Gastrocnemius medialis (tissue), 4 donors: Measurements from ENCODE around the gene CDK10. TPM values are rescaled to one million over a fixed set of nuclear protein-coding genes. Genes with fewer than 3 reads are reported as not detected.
"Not testable (repeated sequence)": the region's sequence is repeated elsewhere in the genome, so short reads cannot be mapped to it uniquely, and the experiment has no call there.

Experiments used
- ATAC-seq, 2 donors: fragments of 150-250 bp; one replicate each; pipeline ENCODE4 v1.9.1; 2016
- DNase-seq, 2 donors: peaks; one replicate each; pipeline ENCODE4 v3.0.0-alpha.2; 2019
- H3K27ac ChIP-seq, 4 donors: fragments of 200-600 bp; sonication (generic); 1 replicate in 1 of 4; 2 replicates in 3 of 4; pipeline ENCODE4 v1.5.1; 2016 to 2018; ENCODE audit warnings: mild to moderate bottlenecking in 2 of 4, moderate library complexity in 1 of 4
- H3K27me3 ChIP-seq, 3 donors: fragments of 200-600 bp; sonication (generic) in 2 of 3; 1 replicate in 1 of 3; 2 replicates in 2 of 3; pipeline versions ENCODE4 v1.5.1 to v1.6.0; 2016 to 2019; ENCODE audit warnings: mild to moderate bottlenecking in 1 of 3, moderate library complexity in 1 of 3
- H3K36me3 ChIP-seq, 2 donors: fragments of 200-600 bp; sonication (generic) in 1 of 2; one replicate each; pipeline ENCODE4 v1.5.1; 2017 to 2018
- H3K4me1 ChIP-seq, 2 donors: fragments of 200-600 bp; sonication (generic) in 1 of 2; one replicate each; pipeline ENCODE4 v1.5.1; 2016 to 2017; ENCODE audit warnings: mild to moderate bottlenecking in 2 of 2
- H3K4me3 ChIP-seq, 4 donors: fragments of 200-600 bp; sonication (generic) in 3 of 4; 1 replicate in 1 of 4; 2 replicates in 3 of 4; pipeline ENCODE4 v1.5.1; 2016 to 2019; ENCODE audit warnings: mild to moderate bottlenecking in 2 of 4
- H3K9me3 ChIP-seq, 3 donors: fragments of 200-600 bp; sonication (generic) in 2 of 3; 1 replicate in 1 of 3; 2 replicates in 2 of 3; pipeline ENCODE4 v1.5.1; 2016 to 2019
- POLR2A ChIP-seq, 2 donors: fragments of 450-650 bp; IDR thresholded peaks; one replicate each; pipeline ENCODE4 v1.6.1; 2017; ENCODE audit warnings: antibody characterized with exemption in 2 of 2, mild to moderate bottlenecking in 2 of 2, moderate library complexity in 2 of 2
- in situ Hi-C, 4 donors: fragments of 200-750 bp; cut with MboI; loops; one replicate each; pipeline versions ENCODE4 v1.15.0 to v1.8.0; 2017; ENCODE audit warnings: low sequenced_read_pairs in 4 of 4
- intact Hi-C: fragments of 100-400 bp; cut with DNase I; formaldehyde crosslinking; loops from one replicate; pipeline ENCODE4 v1.15.1; 2023; ENCODE audit warnings: low total_unique reads
- total RNA-seq, 4 donors: library from RNA; depleted of rRNA; stranded (reverse); fragments of >200 nt; gene quantifications; one replicate each; pipeline versions ENCODE4 v1.1.0 to v1.2.3, GENCODE V29; 2016
- TF ChIP-seq, protein P1 (sequence below), 5 experiments: fragments of 450-650 bp in 3 of 5; fragments of 200-600 bp in 2 of 5; sonication (generic) in 2 of 5; IDR thresholded peaks in 4 of 5; conservative IDR thresholded peaks in 1 of 5; 1 replicate in 4 of 5; 2 replicates in 1 of 5; pipeline ENCODE4 v1.5.1; 2016 to 2019; ENCODE audit warnings: antibody characterized with exemption in 5 of 5, mild to moderate bottlenecking in 3 of 5, moderate library complexity in 3 of 5

CDK10 gene
- total RNA-seq, 4 donors from 2014 or later = 16.9 to 26.1 (median 19.7) TPM

- Histone ChIP-seq H3K9me3 (no peaks in the 10 kb centered on the region), H3K4me1 (peaks cover 15 to 17% of the 10 kb centered on the region in 2 donors), H3K4me3 (no peak overlapping the region), H3K27me3 (peaks cover 0 to 5% (median 0%) of the 10 kb centered on the region in 3 donors), H3K36me3 (peaks cover 0 to 40% of the 10 kb centered on the region in 2 donors), H3K27ac (no peak overlapping the region)
- in situ Hi-C loops (no loop called here), intact Hi-C loops (no loop called here)
- DNase-seq = peak in 1 of 2 donors; percentile 8
- ATAC-seq = no peak
- no peak for TF ChIP-seq POLR2A (IDR thresholded peaks at IDR 0.05)
- TF ChIP-seq, protein P1, sequence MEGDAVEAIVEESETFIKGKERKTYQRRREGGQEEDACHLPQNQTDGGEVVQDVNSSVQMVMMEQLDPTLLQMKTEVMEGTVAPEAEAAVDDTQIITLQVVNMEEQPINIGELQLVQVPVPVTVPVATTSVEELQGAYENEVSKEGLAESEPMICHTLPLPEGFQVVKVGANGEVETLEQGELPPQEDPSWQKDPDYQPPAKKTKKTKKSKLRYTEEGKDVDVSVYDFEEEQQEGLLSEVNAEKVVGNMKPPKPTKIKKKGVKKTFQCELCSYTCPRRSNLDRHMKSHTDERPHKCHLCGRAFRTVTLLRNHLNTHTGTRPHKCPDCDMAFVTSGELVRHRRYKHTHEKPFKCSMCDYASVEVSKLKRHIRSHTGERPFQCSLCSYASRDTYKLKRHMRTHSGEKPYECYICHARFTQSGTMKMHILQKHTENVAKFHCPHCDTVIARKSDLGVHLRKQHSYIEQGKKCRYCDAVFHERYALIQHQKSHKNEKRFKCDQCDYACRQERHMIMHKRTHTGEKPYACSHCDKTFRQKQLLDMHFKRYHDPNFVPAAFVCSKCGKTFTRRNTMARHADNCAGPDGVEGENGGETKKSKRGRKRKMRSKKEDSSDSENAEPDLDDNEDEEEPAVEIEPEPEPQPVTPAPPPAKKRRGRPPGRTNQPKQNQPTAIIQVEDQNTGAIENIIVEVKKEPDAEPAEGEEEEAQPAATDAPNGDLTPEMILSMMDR (IDR thresholded peaks at IDR 0.05 in 4 of 5, conservative IDR thresholded peaks at IDR 0.05 in 1 of 5) = no peak
These were observed 10.2 kb downstream of the CDK10 start for GRCh38 chr16:89696670-89697128.

- no peak overlapping the region for H3K27ac ChIP-seq
- peaks cover 0 to 5% (median 0%) of the 10 kb centered on the region in 3 donors for H3K27me3 ChIP-seq
- ATAC-seq (no peak), DNase-seq (peak in 1 of 2 donors; percentile 52)
- TF ChIP-seq, protein P1 (IDR thresholded peaks at IDR 0.05 in 4 of 5, conservative IDR thresholded peaks at IDR 0.05 in 1 of 5) = peak in 1 of 5 experiments; percentile 18
- no peak for TF ChIP-seq POLR2A (IDR thresholded peaks at IDR 0.05)
- H3K4me1 ChIP-seq = peaks cover 15 to 17% of the 10 kb centered on the region in 2 donors
- intact Hi-C loops (no loop called here), in situ Hi-C loops (no loop called here)
- peaks cover 0 to 35% of the 10 kb centered on the region in 2 donors for H3K36me3 ChIP-seq
- no peaks in the 10 kb centered on the region for H3K9me3 ChIP-seq
- no peak overlapping the region for H3K4me3 ChIP-seq
These were observed 10.7 kb downstream of the CDK10 start for GRCh38 chr16:89697161-89697615.

DNA sequence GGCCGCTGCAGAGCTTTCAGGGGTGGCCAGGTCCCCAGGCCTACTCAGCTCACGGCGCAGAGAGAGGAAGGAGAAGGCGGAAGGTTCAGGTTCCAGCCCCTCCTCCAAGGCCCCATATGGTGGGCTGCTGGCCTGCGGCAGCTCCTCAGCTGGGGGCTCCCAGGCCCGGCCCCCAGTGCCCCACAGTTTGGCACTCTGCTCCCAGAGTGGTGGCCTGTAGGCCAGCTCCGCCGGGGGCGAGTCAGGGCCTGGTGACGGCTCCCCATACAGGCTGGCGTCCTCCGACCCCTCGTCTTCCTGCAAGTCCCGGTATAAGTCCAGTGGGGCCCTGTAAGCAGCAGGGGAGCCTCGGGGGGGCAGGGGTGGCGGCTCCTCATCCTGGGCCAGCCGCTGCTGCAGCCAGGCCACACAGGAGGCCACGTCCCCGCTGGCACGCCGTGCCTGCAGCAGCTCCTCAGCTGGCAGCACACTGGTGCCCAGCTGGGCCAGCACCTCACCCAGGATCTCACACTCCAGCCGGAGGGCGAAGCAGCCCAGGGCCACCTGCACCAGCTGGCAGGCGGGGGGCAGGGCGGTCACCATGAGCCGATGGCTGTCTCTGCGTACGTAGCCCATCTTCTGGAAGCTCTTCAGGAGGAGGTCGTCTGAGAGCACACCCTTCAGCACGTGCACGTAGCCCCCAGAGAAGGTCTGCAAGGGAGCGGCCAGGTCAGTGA lies 11.3 kb downstream of the CDK10 start:
- DNase-seq (peak in 1 of 2 donors; percentile 10), ATAC-seq (no peak)
- TF ChIP-seq, protein P1 (IDR thresholded peaks at IDR 0.05 in 4 of 5, conservative IDR thresholded peaks at IDR 0.05 in 1 of 5) = peak in 1 of 5 experiments; percentile 7
- TF ChIP-seq POLR2A (IDR thresholded peaks at IDR 0.05) = no peak
- intact Hi-C loops (no loop called here), in situ Hi-C loops (no loop called here)
- H3K4me3 ChIP-seq = no peak overlapping the region
- peaks cover 15 to 17% of the 10 kb centered on the region in 2 donors for H3K4me1 ChIP-seq
- peaks cover 0 to 31% of the 10 kb centered on the region in 2 donors for H3K36me3 ChIP-seq
- peaks cover 0 to 5% (median 0%) of the 10 kb centered on the region in 3 donors for H3K27me3 ChIP-seq
- H3K27ac ChIP-seq = no peak overlapping the region
- H3K9me3 ChIP-seq = no peaks in the 10 kb centered on the region

DNA sequence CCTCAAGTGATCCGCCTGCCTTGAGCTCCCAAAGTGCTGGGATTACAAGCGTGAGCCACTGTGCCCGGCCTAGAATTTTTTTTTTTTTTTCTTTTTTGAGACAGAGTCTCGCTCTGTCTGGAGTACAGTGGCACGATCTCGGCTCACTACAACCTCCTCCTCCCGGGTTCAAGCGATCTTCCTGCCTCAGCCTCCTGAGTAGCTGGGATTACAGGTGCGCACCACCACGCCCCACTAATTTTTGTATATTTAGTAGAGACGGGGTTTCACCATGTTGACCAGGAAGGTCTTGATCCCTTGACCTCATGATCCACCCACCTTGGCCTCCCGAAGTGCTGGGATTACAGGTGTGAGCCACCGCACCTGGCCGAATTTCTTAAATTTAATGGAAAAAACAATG lies 12.2 kb downstream of the CDK10 start:
- ATAC-seq = not testable (repeated sequence)

DNA sequence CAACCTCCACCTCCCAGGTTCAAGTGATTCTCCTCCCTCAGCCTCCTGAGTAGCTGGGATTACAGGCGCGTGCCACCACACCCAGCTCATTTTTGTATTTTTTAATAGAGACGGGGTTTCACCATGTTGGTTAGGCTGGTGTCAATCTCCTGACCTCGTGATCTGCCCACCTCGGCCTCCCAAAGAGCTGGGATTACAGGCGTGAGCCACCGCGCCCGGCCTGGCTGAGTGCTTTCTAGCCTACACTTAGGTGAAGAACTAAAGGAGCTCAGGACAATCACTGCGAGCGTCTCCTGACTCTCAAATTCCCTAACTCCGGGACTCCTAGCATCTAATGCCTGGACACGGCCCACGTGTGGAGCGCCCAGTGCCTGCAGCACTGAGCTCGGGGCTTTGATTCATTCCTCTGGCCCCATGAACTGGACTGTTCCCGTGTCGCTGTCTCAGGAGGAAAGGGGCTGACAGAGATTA lies 13.2 kb downstream of the CDK10 start:
- Histone ChIP-seq H3K36me3 (peaks cover 0 to 14% of the 10 kb centered on the region in 2 donors), H3K27me3 (peaks cover 0 to 19% (median 5%) of the 10 kb centered on the region in 3 donors), H3K27ac (peak overlapping the region in 2 of 4 donors; percentile 47 to 67), H3K4me3 (peak overlapping the region in 3 of 4 donors; percentile 64 to 84 (median 70)), H3K4me1 (peaks cover 15 to 17% of the 10 kb centered on the region in 2 donors)
- not testable (repeated sequence) for ATAC-seq, DNase-seq, H3K9me3 ChIP-seq
- in situ Hi-C loops = loop anchor here in 2 of 4 donors (10.0 kb wide), 2 partner anchors 95 to 175 kb away; partner anchors contain the start of gene TCF25 (in 1 of the 2)
- intact Hi-C loops = loop anchor here (1.0 kb wide), 5 partner anchors 13 to 174 kb away; partner anchors contain the start of genes CDK10, CHMP1A, SPATA33 and TCF25

More for the DNA sequence above, 12.2 kb downstream of the CDK10 start:
- Histone ChIP-seq H3K36me3 (peaks cover 0 to 22% of the 10 kb centered on the region in 2 donors), H3K4me1 (peaks cover 15 to 17% of the 10 kb centered on the region in 2 donors), H3K27me3 (peaks cover 0 to 14% (median 0%) of the 10 kb centered on the region in 3 donors)
- H3K9me3 ChIP-seq, H3K27ac ChIP-seq, DNase-seq, H3K4me3 ChIP-seq, in situ Hi-C loops, intact Hi-C loops: not testable (repeated sequence)
